ENCODE results near the gene HSPA4.
"Not testable (repeated sequence)": the region's sequence is repeated elsewhere in the genome, so short reads cannot be mapped to it uniquely, and the experiment has no call there.

HSPA4 gene

DNA sequence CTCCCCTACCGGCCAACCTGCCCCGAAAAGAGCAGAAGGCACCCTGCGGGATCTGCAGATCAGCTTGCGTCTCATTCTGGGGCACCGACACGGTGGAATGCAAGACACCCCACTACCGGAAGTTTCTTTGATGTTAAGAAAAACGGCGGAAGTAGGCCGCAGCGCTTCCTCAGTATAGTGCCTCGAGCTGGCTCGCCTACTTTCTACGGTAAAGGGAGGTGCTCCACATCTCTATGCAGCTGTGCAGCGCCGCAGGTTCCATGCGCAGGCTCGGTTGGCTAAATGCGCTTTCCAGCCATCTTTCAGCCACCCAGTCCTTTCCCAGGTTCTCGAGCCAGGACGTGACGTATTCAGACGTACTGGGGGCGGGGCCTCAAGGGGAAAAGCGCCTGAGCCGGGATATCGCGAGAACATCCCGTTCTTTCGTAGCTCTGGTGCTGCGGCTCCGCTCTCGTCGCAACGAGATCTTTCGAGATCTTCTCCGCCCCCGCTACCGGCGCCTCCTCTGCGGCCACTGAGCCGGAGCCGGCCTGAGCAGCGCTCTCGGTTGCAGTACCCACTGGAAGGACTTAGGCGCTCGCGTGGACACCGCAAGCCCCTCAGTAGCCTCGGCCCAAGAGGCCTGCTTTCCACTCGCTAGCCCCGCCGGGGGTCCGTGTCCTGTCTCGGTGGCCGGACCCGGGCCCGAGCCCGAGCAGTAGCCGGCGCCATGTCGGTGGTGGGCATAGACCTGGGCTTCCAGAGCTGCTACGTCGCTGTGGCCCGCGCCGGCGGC lies at the start of gene HSPA4:
HSPA4 (plus strand) TSS at position 472 of the 775 bp plus-strand sequence; CDS start at position 710, 238 bp downstream.
- DNase-seq (ENCODE audit: low read depth) = peak; percentile 95

- no peak for DNase-seq (ENCODE audit: low read depth)
These were observed 45.2 kb upstream of the HSPA4 start for GRCh38 chr5:133006653-133007052.

DNA sequence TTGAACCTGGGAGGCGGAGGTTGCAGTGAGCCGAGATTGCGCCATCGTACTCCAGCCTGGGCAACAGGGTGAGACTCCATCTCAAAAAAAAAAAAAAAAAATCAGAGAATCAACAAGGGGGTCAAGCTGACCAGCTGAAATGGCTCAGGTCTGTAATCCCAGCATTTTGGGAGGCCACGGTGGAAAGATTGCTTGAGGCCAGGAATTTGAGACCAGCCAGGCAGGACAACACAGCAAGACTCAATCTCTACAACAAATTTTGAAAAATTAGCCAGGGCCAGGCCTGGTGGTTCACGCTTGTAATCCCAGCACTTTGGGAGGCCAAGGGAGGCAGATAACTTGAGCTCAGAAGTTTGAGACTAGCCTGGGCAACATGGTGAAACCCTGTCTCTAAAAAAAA lies 43.4 kb upstream of the HSPA4 start:
- DNase-seq (ENCODE audit: low read depth) = not testable (repeated sequence)

DNA sequence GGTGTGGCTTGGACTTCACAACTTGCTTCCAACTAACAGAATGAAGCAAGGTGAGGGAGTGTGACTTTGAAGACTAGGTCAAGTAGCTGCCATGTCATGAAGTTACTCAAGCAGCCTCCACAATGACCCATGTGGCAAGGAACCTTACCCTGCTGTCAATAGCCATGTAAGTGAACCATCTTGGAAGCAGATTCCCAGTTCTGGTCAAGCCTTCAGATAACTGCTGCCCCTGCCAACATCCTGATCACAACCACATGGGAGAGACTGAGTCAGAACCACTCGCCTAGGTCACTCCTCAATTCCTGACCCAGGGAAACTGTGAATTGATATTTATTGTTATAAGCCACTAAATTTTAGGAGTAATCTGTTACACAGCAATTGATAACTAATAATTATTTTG lies 36.3 kb upstream of the HSPA4 start:
- no peak for DNase-seq (ENCODE audit: low read depth)

- DNase-seq (ENCODE audit: low read depth) = no peak
These were observed 33.8 kb upstream of the HSPA4 start for GRCh38 chr5:133017964-133018363.

- DNase-seq (ENCODE audit: low read depth) = not testable (repeated sequence)
These were observed 32.3 kb upstream of the HSPA4 start for GRCh38 chr5:133019471-133019870.

DNA sequence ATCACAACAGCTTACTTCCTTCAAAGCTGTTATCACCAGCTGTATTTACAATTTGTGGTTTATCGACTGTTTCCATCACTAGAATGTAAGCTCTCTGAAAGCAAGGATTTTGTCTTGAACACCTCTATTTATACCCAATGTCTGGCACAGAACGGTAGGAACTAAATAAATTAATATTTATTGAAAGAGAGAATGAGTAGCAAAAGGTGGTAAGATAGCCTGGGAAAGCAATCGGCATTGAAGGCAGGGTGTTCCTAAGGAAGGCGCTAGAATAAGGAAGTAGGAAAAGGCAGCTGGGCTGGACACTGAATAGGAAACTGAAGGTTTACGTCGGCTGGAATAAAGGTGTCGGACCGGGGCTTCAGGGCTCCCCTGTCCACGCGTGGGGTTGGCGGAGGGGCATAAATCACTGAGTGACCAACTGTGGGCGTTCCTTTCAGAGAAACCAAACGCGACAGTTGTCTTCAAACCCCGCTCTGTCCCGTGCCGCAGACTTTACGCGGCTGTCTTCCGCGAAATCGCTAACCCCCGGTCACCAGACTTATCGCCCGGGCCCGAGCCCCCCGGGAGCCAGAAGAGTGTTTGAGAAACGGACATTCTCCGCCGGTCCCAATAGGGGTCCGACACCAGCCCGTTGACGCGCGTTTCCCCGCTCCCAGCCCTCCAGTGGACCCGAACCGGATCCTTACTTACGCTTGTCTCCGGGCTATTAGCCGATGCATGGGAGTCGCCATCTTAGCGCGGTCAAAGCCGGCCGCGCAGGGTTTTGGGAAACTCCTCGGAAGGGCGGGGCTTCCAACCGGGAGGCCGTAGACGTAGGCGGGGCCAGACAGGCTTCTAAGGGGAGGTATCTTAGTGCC lies 25.8 kb upstream of the HSPA4 start, which contains the start of gene ZCCHC10:
ZCCHC10 (minus strand) TSS at position 746 of the 860 bp plus-strand sequence; CDS start at position 734, 12 bp downstream.
- DNase-seq (ENCODE audit: low read depth) = peak; percentile 83

GRCh38 chr5:133026664-133027153 lies 25.1 kb upstream of the HSPA4 start:
- no peak for DNase-seq (ENCODE audit: low read depth)

DNA sequence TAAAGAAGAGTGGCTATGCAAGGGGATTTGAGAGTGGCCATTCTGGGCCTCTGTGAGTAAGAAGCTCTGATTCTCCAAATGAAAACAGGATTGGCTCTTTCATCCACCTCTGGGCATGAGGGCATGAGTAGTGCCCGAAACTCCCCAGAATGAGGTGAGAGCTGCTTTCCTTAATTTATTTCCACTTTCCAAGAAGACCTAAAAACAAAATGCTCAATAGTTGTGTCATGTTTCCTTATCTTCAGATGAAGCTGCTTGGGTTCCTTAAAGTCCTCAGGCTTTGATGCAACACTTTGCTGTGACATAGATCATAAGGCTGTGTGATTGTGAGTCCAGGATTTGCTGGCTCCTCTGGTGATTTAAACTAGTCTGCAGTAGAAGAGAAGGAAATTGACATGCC lies 22.4 kb upstream of the HSPA4 start:
- DNase-seq (ENCODE audit: low read depth) = no peak

- no peak for DNase-seq (ENCODE audit: low read depth)
These were observed 21.3 kb upstream of the HSPA4 start for GRCh38 chr5:133030343-133031005.

GRCh38 chr5:133032852-133033742 lies 18.7 kb upstream of the HSPA4 start:
- DNase-seq (ENCODE audit: low read depth) = no peak

DNA sequence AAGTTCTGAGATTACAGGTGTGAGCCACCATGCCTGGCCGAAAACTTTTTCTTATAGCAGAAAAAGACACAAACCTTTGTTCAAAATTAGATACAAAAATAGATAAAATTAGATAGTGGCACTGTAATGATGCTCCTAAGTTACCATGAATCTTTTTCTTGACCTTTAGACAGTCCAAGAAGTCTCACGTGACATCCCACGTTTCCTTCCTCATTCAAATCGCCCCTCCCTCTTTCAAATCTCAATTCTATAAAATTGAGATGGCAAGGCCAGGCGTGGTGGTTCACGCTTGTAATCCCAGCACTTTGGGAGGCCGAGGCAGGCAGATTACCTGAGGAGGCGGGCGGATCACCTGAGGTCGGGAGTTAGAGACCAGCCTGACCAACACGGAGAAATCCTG lies 17.7 kb upstream of the HSPA4 start:
- DNase-seq (ENCODE audit: low read depth) = no peak

GRCh38 chr5:133035224-133035623 lies 16.6 kb upstream of the HSPA4 start:
- no peak for DNase-seq (ENCODE audit: low read depth)

DNA sequence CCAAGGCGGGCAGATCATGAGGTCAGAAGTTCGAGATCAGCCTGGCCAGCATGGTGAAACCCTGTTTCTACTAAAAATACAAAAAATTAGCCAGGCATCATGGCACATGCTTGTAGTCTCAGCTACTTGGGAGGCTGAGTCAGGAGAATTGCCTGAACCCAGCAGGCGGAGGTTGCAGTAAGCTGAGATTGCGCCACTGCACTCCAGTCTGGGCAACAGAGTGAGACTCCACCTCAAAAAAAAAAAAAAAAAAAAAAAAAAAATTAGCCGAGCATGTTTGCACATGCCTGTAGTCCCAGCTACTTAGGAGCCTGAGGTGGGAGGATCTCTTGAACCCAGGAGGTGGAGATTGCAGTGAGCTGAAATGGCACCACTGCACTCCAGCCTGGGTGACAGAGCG lies 15.1 kb upstream of the HSPA4 start:
- not testable (repeated sequence) for DNase-seq (ENCODE audit: low read depth)

- DNase-seq (ENCODE audit: low read depth) = no peak
These were observed 10.5 kb upstream of the HSPA4 start for GRCh38 chr5:133041157-133041784.

- DNase-seq (ENCODE audit: low read depth) = no peak
These were observed 9.9 kb upstream of the HSPA4 start for GRCh38 chr5:133041910-133042309.

DNA sequence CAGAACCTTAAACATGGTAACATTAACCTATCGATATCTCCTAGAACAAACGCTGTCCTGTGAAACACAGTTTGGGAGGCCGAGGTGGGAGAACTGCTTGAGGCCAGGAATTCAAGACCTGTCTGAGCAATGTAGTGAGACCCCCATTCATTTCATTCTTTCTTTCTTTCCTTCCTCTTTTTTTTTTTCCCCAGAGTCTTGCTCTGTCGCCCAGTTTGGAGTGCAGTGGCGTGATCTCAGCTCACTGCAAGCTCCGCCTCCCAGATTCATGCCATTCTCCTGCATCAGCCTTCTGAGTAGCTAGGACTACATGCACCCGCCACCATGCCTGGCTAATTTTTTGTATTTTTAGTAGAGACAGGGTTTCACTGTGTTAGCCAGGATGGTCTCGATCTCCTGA lies 5.3 kb upstream of the HSPA4 start:
- not testable (repeated sequence) for DNase-seq (ENCODE audit: low read depth)

DNA sequence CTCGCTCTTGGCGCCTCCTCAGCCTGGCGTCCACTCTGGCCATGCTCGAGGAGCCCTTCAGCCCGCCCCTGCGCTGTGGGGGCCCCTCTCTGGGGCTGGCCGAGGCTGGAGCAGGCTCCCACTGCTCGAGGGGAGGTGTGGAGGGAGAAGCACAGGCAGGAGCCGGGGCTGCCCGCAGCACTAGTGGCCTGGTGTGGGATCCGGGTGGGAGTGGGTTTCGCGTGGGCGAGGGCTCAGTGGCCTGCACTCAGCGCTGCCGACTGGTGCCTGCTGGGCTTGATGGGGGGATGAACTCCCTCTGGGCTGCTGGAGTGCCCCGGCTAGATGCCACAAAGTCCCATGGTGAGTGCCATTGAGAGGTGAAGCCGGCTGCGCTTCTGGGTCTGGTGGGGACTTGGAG lies 4.4 kb upstream of the HSPA4 start:
- no peak for DNase-seq (ENCODE audit: low read depth)

- DNase-seq (ENCODE audit: low read depth) = no peak
These were observed 2.7 kb upstream of the HSPA4 start for GRCh38 chr5:133048993-133049725.

- DNase-seq (ENCODE audit: low read depth) = no peak
These were observed 2.1 kb upstream of the HSPA4 start for GRCh38 chr5:133049726-133050048.
